PC-9 (cell line): ENCODE data around the gene IL12RB1. TPM values are rescaled to one million over a fixed set of nuclear protein-coding genes. Genes with fewer than 3 reads are reported as not detected.

Source experiments
- BruUV-seq: library from RNA; stranded (reverse); fragments of 400-500 nt; replicated peaks from 2 replicates; lab custom pipeline; 2021; lab: Mats Ljungman, UMichigan
- CTCF ChIA-PET: fragments of 300-600 bp; sonication (Branson Sonifier 250); formaldehyde crosslinking; loops from one replicate; lab custom pipeline; 2022; ENCODE audit warnings: antibody characterized with exemption; lab: Charles Lee
- POLR2A ChIA-PET: fragments of 300-600 bp; sonication (Branson Sonifier 250); formaldehyde crosslinking; loops from one replicate; lab custom pipeline; 2022; ENCODE audit warnings: antibody characterized with exemption; ENCODE audit not compliant: unreplicated experiment; lab: Charles Lee
- DNase-seq, 2 experiments: peaks; one replicate each; pipeline versions ENCODE4 v3.0.0 to v3.0.0-alpha.2; 2015 to 2022; ENCODE audit warnings: mixed read lengths in 1 of 2
- H2AFZ ChIP-seq: fragments of 200-600 bp; sonication (generic); 2 replicates; pipeline ENCODE4 v1.8.1; 2017; ENCODE audit warnings: antibody characterized with exemption
- H3F3A ChIP-seq: fragments of 200-600 bp; sonication (generic); 2 replicates; pipeline ENCODE4 v1.8.1; 2017; ENCODE audit warnings: antibody characterized with exemption, mild to moderate bottlenecking, low read depth; ENCODE audit not compliant: insufficient read depth
- H3K27ac ChIP-seq: fragments of 200-600 bp; sonication (generic); 2 replicates; pipeline ENCODE4 v1.6.1; 2016; ENCODE audit warnings: mixed run types
- H3K27me3 ChIP-seq: fragments of 200-600 bp; sonication (generic); 2 replicates; pipeline ENCODE4 v1.6.1; 2016; ENCODE audit warnings: low read depth, mixed run types; ENCODE audit not compliant: insufficient read depth
- H3K36me3 ChIP-seq: fragments of 200-600 bp; sonication (generic); 2 replicates; pipeline ENCODE4 v1.6.1; 2016; ENCODE audit warnings: low read depth, mixed run types
- H3K4me1 ChIP-seq: fragments of 200-600 bp; sonication (generic); replicated peaks from 2 replicates; pipeline ENCODE4 v1.6.1; 2016; ENCODE audit warnings: mixed run types; ENCODE audit not compliant: insufficient read depth
- H3K4me2 ChIP-seq: fragments of 200-600 bp; sonication (generic); 2 replicates; pipeline ENCODE4 v1.6.1; 2017; ENCODE audit warnings: mixed run types
- H3K4me3 ChIP-seq: fragments of 200-600 bp; sonication (generic); 2 replicates; pipeline ENCODE4 v1.6.1; 2016; ENCODE audit warnings: mixed run types
- H3K79me2 ChIP-seq: fragments of 200-600 bp; sonication (generic); 2 replicates; pipeline ENCODE4 v1.6.1; 2017; ENCODE audit warnings: low read depth, mixed run types
- H3K9me2 ChIP-seq: fragments of 200-600 bp; sonication (generic); 2 replicates; pipeline ENCODE4 v1.8.1; 2017; ENCODE audit warnings: mild to moderate bottlenecking; ENCODE audit not compliant: insufficient read depth
- H3K9me3 ChIP-seq: fragments of 200-600 bp; sonication (generic); 2 replicates; pipeline ENCODE4 v1.8.1; 2016; ENCODE audit warnings: low read depth; ENCODE audit not compliant: insufficient read depth
- H4K20me1 ChIP-seq: fragments of 200-600 bp; sonication (generic); 2 replicates; pipeline ENCODE4 v1.8.1; 2017; ENCODE audit not compliant: insufficient read depth
- CTCF ChIP-seq: fragments of 200-600 bp; sonication (generic); conservative IDR thresholded peaks from 2 replicates; pipeline ENCODE4 v1.6.1; 2017; ENCODE audit warnings: mixed run types, antibody characterized with exemption, mild to moderate bottlenecking, moderate library complexity
- EZH2 ChIP-seq: fragments of 200-600 bp; sonication (generic); IDR thresholded peaks from 2 replicates; pipeline ENCODE4 v1.8.0; 2017; ENCODE audit warnings: antibody characterized with exemption, low read depth
- intact Hi-C: fragments of 100-400 bp; cut with micrococcal nuclease; formaldehyde crosslinking; loops from one replicate; pipeline ENCODE4 v1.10.0; 2022; ENCODE audit not compliant: unreplicated experiment
- total RNA-seq: library from RNA; stranded (reverse); gene quantifications from 2 replicates; pipeline ENCODE4 v1.2.3, GENCODE V29; 2021

Gene IL12RB1
- total RNA-seq, 1 experiment from 2014 or later = 0.55 TPM

GRCh38 chr19:18027151-18027550 is 59.6 kb downstream of the IL12RB1 start:
- Histone ChIP-seq H3K27ac (no peak overlapping the region), H3F3A (peaks cover 34% of the 10 kb centered on the region), H3K36me3 (no peaks in the 10 kb centered on the region), H3K4me2 (no peak overlapping the region), H3K4me1 (peaks cover 26% of the 10 kb centered on the region), H3K79me2 (peaks cover 8% of the 10 kb centered on the region; the same call in 1 of the 2 replicates), H4K20me1 (no peaks in the 10 kb centered on the region), H3K9me2 (no peaks in the 10 kb centered on the region), H2AFZ (no peak overlapping the region), H3K4me3 (no peak overlapping the region), H3K9me3 (no peaks in the 10 kb centered on the region), H3K27me3 (no peaks in the 10 kb centered on the region)
- POLR2A ChIA-PET = no interaction called here
- no peak for TF ChIP-seq EZH2
- no peak for TF ChIP-seq CTCF
- BruUV-seq = no TSS peak
- CTCF ChIA-PET = no interaction called here
- intact Hi-C loops = no loop called here
- no peak for DNase-seq

GRCh38 chr19:18023622-18024251 is 63.0 kb downstream of the IL12RB1 start:
- H3K27ac ChIP-seq = no peak overlapping the region
- CTCF ChIA-PET = interaction anchor here (0.6 to 0.7 kb wide), 4 partner anchors 13 to 154 kb away, joined by 3 to 11 read pairs (median 6); no protein-coding TSS in a partner anchor
- H3K4me3 ChIP-seq = no peak overlapping the region; the same call in 1 of the 2 replicates

More at GRCh38 chr19:18023622-18024251, 63.0 kb downstream of the IL12RB1 start:
- TF ChIP-seq CTCF (no peak), EZH2 (no peak)
- Histone ChIP-seq H3K36me3 (no peaks in the 10 kb centered on the region), H3F3A (peaks cover 27% of the 10 kb centered on the region), H3K4me2 (peak overlapping the region; percentile 78; the same call in 1 of the 2 replicates), H3K9me3 (no peaks in the 10 kb centered on the region), H3K9me2 (no peaks in the 10 kb centered on the region), H3K4me1 (peaks cover 21% of the 10 kb centered on the region), H4K20me1 (no peaks in the 10 kb centered on the region), H2AFZ (no peak overlapping the region), H3K79me2 (peaks cover 8% of the 10 kb centered on the region; the same call in 1 of the 2 replicates), H3K27me3 (no peaks in the 10 kb centered on the region)
- BruUV-seq = no TSS peak
- POLR2A ChIA-PET = interaction anchor here (0.5 to 0.6 kb wide), 2 partner anchors 21 to 134 kb away, joined by 9 to 13 read pairs; no protein-coding TSS in a partner anchor
- intact Hi-C loops = loop anchor here (5.0 kb wide), 1 partner anchor 34 kb away; no protein-coding TSS in a partner anchor
- DNase-seq = no peak
